GM21723 (cell line): Measurements from ENCODE around the gene ST6GALNAC3.
A peak's percentile ranks its signal among the peaks of the same experiment; 100 is the strongest.
"Not testable (repeated sequence)": the region's sequence is repeated elsewhere in the genome, so short reads cannot be mapped to it uniquely, and the experiment has no call there.

Experiments used
- ATAC-seq: cut with Tn5 transposase; IDR thresholded peaks from one replicate; pipeline ENCODE4 v1.9.1; 2021; ENCODE audit warnings: mild to moderate bottlenecking, moderate library complexity; ENCODE audit not compliant: unreplicated experiment

ST6GALNAC3 gene

DNA sequence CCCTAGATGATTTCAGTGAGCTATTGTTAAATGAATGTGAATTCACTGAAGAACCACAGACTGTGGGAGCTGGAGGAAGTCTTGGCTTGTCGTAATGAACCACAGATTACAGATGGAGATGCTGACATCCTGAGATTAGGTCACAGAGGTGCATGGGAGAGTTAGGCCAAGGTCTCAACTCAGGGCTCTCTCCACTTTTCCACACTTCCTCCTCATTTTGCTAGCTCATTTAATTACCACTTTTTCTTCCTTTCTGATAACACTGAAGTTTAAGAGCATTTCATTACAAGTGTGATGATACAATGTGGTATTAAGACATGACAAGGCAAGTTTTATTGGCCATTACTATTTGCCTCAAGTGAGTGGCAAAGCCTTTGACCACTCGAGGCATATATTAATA, 30.8 kb downstream of the ST6GALNAC3 start:
- no peak for ATAC-seq

DNA sequence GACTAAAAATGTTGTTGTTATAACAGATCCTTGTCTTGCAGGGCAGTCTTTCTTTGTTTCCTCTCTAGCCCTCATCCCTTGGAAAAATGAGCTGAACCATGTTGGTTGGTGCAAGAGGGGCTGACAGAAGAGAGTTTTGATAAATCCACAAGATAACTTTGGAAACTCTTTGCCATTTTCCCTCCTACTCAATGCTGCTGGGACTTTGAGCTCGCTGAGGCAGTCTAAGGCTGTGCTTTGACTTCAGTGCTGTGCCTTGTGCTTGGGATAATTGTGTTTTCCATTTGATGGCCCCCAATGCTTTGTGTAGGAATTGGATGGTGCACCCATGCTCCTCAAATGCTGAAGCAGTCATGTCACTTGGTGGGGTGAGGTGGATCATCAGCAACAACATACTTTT, 31.7 kb downstream of the ST6GALNAC3 start:
- no peak for ATAC-seq

DNA sequence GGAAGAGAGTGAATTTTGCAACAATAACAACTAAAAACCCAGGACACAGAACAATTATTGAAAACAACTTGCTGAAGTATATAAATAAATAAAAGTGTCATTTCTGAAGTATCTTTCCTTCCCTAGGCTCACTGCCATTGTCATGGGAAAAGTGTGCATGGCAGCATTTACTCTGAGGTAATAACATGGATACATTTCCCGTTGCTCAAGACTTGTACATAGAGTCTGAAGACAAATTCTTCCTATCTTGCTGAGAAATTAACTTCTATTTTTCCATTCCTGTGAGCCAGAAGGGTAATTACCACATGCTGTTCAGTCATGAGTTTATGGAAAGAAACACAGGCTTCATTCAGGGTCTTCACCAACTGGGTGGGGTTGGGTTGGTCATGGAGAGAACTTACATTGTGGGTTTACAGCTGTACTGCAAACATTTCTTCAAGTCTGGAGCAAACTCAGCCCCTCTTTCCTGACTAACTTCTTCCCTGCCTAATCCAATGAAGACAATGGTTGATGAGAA, 32.2 kb downstream of the ST6GALNAC3 start:
- no peak for ATAC-seq

DNA sequence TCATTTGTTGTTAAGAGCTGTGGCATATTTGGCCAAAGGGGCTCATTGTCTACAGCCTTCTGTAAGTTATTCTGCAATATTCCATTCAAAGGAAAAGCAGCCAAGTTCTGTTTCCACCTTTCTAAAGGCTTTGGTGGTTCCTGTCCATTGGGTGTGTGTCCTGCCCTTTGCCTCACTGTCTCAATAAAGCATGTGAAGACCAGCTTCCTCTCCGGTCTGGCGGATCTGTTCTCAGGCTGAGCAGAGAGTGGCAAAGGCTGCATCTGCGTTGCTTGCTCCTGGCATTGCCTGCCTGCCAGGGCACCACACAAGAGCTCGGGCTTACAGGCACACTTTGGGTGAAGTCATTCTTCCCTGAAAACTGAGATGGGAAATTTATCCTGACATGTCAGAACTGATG, 34.9 kb downstream of the ST6GALNAC3 start:
- no peak for ATAC-seq

DNA sequence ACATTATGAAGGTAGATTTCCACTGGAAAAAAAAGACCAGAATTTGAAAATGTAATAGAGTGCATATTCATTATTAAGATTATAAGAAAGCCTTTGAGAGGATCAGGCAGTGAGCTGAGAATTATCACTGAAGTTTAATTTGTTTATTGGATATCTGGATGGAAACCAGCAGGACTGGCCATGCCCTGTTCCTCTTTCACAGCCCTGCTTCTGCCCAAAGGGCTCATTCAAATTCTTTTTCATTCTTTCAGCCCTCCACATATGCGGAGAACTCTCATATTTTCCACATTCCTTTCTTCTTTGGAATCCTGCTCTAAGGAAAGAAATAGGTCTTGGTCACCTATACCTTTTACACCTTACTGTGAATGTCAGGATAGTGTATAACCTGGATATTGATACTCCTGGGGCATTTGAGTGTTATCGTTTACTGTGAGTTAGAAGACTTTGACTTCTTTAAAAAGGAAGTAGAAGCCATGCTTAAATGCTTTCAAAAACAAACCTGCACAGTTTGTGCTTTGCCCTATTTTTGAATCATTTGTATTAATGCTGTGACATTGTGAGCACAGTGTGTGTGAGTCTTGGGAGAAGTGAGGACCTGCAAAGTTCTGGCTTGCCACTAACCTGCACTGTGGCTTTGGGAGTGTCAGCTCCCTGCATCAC, 35.5 kb downstream of the ST6GALNAC3 start:
- no peak for ATAC-seq

DNA sequence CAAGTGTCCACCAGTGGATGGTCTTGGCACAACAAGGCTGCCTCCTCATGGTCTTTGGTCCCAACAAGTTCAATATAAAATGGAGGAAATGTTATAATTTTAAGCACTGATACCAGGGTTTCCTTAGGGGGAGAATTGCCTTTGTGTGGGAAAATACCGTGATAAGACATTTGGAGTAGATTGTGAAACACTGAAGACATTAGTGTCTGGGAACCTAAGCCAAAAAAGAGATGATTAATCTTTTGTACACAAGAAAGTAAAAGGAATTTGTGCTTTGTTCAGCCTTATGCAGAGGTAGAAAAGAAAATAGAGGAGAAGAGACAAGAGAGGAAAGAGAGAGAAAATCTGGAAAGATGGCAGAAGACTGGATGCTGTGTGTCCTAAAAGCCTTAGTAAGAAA, 36.1 kb downstream of the ST6GALNAC3 start:
- ATAC-seq: no peak

DNA sequence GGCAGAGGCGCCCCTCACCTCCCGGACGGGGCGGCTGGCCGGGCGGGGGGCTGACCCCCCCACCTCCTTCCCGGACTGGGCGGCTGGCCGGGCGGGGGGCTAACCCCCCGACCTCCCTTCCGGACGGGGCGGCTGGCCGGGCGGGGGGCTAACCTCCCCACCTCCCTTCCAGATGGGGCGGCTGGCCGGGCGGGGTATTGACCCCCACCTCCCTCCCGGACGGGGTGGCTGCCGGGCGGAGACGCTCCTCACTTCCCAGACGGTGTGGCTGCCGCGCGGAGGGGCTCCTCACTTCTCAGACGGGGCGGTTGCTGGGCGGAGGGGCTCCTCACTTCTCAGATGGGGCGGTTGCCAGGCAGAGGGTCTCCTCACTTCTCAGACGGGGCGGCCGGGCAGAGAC, 37.8 kb downstream of the ST6GALNAC3 start:
- not testable (repeated sequence) for ATAC-seq

DNA sequence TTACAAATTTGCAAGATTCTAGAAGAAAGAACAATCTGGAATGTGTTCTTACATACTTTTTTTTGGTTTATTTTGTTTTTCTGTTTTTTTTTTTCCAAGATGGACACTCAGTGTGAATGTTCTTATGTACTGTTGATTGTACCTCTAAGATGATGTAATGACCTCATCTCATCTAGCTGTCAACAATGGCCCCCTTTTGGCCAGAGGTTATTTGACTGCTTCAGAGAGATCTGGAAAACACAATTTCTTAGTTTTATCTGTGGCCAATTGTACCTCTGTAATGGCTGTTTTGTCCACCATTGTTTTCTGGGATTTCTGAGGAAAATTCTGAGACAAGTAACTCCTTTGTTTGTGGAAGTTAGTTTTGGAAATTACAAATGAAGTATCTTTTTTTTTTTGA, 38.9 kb downstream of the ST6GALNAC3 start:
- no peak for ATAC-seq

DNA sequence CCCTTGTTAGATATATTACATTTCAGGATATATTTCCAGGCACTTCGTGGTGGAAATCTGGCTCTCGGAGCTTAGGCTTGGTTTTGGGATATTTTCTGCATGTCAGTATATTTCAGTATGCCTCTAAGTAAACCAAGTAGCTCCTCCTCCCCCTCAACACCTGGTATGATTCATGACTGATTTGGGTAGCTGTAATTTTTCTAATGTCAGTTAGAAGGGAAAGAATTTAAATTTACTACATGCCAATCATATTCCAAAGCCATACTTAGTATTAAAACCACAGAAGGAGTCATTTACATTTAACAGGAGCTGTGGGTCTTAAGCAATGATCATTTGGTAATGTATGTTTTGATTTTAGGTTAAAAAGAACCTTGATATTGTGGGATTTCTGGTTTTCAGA, 40.6 kb downstream of the ST6GALNAC3 start:
- ATAC-seq: no peak

DNA sequence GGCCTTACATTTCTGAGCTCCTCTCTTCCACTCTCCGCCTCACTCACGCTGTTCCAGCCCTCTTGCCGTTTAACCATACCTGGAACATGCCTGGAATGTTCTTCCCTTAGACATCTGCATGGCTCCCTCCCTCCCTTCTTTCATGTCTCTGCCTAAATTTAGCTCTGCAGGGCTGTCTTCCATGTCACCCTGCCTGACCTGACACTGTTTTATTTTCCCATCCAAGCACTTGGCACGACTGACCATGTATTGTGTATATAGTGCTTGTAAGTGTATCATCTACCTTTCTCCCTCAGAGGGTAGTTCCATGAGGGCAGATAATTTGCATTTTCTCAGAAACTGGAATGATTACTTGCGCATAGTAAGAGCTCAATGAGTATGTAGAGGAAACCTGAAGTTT, 47.3 kb downstream of the ST6GALNAC3 start:
- ATAC-seq: no peak

DNA sequence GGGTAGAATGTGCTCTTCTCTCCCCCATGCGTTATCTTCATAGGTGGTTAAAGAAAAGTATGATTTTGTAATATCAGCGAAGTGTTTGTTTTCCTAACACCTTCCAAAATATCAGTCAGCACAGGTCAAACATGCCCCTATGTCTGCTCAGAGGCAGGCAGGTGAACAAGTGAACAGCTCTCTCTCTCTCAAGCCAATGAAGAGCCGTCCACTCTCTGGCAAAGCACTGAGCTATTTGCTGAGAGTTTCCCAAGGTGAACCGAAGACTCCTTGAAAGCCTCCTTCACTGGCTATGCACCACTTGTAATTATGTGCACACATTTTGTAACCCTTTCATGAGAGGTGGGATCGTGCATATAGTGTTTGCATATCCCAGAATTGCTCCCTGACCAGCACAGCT, 47.7 kb downstream of the ST6GALNAC3 start:
- ATAC-seq: no peak

DNA sequence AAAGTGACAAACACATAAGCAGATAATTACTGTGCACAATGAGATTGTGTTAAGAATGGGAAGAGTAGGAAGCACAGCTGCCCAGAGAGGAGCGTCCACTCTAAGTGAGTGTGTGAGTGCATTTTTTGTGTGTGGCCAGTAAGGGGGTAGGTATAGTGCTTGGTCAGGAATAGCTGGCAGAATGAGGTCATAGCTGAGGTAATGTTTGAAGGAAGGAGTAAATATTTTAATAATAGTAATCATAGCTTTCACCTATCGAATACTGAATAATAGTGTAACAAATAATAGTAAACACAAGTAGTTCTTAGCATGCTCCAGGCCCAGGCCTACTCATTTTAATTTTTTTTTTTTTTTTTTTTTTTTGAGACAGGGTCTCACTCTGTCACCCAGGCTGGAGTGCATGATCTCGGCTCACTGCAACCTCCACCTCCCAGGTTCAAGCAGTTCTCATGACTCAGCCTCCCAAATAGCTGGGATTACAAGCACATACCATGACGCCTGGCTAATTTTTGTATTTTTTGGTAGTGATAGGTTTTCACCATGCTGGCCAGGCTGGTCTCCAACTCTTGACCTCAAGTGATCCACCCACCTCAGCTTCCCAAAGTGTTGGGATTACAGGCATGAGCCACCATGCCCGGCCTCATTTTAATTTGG, 49.0 kb downstream of the ST6GALNAC3 start:
- ATAC-seq: not testable (repeated sequence)

DNA sequence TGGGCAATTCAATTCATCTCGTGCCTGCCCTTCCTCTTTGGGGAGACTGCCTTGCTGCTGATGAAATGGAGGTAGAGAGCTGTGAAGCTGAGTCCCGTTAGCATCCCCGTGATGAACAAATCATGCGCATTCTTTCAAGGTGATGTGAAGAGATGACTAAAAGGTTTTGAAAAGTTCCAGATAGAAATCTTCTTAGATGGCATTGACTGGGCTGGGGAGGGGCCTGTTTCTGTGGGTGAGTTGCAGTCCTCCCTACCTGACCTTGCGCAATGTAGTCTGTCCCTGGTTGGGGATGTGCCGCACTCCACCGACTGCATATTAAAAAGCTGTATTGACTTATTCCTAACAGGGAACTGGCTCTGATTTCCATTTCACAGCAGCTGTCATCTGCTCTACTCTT, 49.6 kb downstream of the ST6GALNAC3 start:
- no peak for ATAC-seq

DNA sequence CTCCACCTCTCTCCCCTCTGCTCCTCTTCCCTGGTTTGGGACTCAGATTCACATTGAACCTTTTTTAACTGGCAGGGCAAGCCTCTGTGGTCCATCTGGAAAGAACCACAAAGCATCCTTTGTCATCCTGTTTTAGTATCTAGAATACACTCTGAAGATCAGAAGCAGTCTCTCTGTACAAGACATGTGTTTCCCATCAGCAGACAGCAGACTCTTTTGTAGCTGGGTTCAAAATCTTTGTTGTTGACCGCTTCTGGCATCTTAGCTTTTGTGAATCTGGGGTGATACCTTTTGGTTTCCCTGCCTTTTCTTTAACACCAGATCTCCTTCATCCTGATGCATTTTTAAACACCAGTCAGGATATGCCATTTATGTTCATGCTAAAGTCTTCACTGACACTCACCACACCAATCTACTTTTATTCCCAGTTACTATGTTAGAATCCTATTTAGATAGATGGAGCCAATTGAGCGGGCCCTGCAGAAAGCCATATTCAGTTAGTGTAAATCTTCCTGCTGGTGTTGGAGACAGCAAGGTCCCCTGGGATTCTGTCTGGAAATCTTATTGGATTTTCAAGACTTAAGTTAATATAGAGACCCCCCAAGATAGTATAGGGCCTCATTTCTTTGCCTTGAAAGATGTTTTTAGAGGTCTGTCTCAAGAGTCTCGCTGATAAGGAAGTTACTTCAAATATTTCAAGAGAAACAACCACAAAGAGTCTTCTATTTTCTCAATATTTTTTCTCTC, 51.1 kb downstream of the ST6GALNAC3 start:
- ATAC-seq: no peak

DNA sequence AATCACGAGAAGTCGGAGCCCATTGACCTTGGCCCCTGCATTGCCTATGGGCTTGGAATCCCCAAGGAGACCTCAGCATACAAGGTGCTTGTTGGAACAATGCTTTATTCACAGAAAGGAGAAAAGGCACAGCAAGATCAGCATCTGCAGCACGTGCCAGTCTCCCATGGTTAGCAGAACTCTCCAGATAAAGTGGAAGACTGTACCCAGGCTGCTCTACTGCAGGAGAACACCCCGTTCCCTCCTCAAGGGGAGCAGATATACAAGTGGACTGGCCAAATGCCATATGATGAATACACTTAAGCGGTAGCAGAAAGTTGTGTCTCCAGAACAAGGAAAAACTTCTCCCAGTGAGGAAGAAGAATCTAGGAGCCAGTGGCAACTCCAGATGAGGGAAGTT, 53.5 kb downstream of the ST6GALNAC3 start:
- ATAC-seq: no peak

DNA sequence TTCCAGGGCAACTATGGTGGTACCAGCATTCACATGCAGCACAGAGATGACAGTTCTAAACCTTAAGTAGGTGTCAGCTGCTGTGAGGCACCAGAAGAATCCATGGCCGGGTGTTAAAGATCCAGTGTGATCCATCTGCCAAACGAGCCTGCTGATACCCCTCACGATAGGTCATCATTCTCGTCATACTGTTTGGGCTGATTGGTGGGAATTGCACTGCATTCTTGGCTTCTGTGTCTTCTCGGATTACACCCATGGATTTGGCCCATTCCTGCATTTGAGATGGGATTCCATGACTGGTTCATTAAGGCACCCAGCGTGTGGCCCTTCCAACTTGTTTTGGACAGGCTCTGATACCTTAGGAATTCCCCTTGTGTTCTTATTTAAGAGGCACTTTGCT, 55.2 kb downstream of the ST6GALNAC3 start:
- no peak for ATAC-seq

DNA sequence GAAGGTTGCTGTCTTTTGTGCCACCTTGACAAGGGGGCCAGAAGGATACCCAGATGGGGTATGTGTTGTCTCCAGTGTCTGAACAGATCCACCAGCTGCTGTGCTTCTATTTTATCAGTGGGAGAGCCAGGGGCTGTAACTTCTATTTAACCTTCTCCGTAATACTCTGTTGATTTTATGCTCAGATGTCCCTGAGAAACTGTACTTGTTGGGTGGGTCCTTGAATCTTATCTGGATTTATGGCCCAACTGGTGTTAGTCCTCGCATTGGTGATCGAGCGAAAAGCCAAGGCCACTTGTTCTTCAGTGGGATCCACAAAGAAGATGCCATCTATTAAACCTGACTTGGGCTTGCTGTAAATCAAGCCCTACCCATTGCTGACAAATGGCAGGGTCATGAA, 56.4 kb downstream of the ST6GALNAC3 start:
- ATAC-seq: no peak

DNA sequence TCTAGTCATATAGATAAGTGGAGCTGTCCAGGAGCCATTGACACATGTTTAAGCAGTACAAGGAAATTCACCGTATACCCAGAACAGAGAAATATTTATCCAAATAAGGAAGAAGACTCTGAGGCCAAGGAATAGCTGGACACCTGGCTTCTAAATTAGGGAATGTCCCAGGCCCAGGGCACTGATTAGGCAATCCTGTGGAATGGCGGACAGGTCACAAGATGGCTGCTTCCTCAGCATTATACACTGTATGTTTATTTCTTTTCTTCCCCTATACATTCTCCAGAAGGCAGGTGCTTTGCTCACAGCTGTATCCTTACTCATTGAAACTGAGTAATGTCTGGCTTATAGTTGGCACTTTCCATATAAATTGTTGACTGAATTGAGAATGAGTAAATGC, 59.4 kb downstream of the ST6GALNAC3 start:
- no peak for ATAC-seq

DNA sequence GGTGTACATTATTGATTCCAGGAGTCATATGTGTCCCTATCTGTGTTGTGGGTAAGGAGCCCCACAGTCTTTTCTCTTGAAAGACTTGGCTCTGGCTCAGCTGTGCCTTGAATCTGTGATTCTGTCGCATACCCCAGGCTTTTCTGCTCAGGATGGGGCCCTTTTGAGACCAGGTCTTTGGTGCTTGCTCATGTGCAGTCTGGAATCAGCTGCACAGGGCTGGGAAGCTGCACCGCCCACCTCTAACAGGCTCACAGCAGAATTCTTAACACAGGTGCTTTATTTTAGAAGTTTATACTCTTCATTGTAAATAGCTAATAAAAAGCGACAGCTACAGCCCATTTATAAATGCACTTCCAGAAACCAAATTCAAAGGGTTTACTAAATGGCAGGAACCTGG, 61.3 kb downstream of the ST6GALNAC3 start:
- ATAC-seq: no peak

DNA sequence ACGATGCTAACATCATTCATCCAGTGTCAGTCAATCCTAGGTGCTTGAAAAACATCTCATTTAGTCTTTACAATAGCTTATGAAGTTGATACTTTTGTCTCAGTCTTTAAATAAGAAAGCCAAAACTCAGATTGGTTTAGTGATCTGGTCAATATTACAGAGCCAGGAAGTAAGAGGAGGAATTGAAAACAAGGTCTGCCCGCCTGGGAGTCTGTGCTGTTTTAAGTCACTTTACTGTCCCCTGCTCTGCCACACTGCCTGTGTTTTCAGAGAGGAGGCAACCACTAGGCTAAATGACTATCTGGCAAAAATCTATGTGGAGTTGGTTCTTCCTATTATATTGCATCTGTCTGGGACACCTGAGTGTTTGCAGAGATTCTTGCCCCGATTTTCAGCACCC, 62.3 kb downstream of the ST6GALNAC3 start:
- ATAC-seq: peak; percentile 70

DNA sequence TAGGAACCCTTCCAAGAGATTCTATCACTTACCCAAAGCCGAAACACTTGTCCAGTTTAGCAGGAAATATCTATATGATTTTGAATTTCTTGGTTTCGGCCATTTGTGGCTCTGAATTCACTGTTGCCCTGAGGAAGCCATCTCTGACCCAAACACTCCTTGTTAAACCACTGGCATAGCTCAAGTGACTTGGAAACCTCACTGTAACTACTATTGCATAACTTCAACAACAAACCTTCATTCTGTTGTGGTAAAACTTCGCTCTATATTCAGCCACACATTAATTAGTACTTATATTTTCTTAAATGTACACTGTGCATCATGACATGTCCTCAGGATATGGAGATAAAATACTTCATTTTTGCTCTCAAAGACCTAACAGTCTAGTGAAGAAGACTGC, 63.2 kb downstream of the ST6GALNAC3 start:
- no peak for ATAC-seq

DNA sequence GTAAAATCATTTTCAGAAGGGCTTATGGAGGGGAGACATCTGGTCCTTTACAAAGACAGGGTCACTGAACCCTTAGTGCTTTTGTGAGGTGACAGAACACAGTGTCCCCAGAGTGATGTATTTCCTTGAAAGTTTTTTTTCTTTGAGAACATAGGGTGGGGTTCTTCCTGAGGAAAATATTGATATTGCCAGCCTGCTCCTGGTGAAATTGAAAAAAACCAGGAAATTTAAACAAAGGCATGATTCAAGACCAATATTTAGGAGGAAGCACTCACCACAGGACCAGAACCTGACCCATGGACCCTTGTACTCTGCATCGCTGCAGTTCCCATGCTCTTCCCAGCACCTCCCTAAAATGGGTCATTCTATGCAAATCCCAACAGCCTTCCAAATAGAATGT, 63.7 kb downstream of the ST6GALNAC3 start:
- ATAC-seq: no peak
